ENCODE results near the gene TSSK6.

The TSSK6 gene

DNA sequence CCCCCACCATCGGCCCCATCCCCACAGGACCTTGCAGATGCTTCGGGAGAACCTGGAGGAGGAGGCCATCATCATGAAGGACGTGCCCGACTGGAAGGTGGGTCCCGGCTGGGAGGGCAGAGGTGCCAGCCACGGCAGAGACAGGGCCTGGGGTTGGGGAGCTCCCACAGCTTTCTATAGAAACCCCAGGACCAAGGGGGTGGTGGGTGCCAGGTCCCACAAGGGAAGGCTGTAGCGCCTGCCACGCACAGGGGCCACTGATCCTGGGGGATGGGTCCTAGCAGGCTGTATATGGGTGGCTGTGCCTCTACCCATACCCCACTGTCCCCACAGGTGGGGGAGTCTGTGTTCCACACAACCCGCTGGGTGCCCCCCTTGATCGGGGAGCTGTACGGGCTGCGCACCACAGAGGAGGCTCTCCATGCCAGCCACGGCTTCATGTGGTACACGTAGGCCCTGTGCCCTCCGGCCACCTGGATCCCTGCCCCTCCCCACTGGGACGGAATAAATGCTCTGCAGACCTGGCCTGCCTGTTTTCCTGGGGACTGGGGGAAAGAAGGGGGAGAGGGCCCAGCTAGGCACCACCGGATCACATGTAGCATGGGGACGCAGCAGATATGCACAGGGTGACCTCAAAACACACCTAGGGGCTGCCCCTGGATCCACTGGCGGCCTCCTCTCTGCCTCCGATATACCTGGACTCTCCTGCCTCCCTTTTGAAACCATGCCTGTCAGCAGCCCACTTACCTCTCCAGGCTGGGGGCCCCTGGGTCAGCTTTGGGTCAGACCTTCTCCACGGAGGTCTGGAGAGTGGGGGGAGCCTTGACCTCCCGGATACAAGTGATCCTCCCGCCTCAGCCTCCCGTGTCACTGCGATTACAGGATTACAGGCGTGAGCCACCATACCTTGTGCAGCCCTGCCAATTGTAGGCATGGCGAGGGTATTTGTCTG, 12.6 kb upstream of the TSSK6 start:
- Histone ChIP-seq H3K9ac (no peak overlapping the region), H3K36me3 (ENCODE audit: insufficient read depth) (no peaks in the 10 kb centered on the region), H3K4me3 (IDR thresholded peaks at IDR 0.05; ENCODE audit: insufficient read depth, low read depth, low read length) (no peak overlapping the region), H4K20me1 (ENCODE audit: insufficient read depth) (no peaks in the 10 kb centered on the region), H2AFZ (ENCODE audit: low read depth) (no peak overlapping the region), H3K4me1 (ENCODE audit: low read depth, poor library complexity, severe bottlenecking) (no peaks in the 10 kb centered on the region), H3K79me2 (ENCODE audit: insufficient read depth, low read depth) (peaks cover 6% of the 10 kb centered on the region; the same call in 1 of the 2 replicates), H3K4me2 (no peak overlapping the region), H3K27me3 (ENCODE audit: insufficient read depth, low read depth) (no peaks in the 10 kb centered on the region), H3K27ac (no peak overlapping the region)
- TF ChIP-seq, protein P1, sequence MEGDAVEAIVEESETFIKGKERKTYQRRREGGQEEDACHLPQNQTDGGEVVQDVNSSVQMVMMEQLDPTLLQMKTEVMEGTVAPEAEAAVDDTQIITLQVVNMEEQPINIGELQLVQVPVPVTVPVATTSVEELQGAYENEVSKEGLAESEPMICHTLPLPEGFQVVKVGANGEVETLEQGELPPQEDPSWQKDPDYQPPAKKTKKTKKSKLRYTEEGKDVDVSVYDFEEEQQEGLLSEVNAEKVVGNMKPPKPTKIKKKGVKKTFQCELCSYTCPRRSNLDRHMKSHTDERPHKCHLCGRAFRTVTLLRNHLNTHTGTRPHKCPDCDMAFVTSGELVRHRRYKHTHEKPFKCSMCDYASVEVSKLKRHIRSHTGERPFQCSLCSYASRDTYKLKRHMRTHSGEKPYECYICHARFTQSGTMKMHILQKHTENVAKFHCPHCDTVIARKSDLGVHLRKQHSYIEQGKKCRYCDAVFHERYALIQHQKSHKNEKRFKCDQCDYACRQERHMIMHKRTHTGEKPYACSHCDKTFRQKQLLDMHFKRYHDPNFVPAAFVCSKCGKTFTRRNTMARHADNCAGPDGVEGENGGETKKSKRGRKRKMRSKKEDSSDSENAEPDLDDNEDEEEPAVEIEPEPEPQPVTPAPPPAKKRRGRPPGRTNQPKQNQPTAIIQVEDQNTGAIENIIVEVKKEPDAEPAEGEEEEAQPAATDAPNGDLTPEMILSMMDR (conservative IDR thresholded peaks at IDR 0.05; ENCODE audit: low read depth, low read length): no peak

DNA sequence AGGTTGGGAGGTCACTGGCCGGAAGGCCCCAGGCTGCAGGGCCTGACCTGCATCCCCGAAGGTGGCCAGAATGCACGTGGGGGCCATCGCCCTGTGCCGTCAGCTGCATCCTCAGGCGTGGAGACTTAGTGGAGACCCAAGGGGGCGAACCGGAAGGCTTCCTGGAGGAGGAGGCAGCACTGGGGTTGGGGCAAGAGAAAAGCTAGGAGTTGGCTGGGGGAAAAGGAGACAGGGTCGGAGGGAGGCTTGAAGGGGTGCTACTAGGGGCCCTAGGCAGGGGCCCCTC, 12.0 kb upstream of the TSSK6 start:
- Histone ChIP-seq H3K4me1 (ENCODE audit: low read depth, poor library complexity, severe bottlenecking) (no peaks in the 10 kb centered on the region), H3K27me3 (ENCODE audit: insufficient read depth, low read depth) (no peaks in the 10 kb centered on the region), H3K4me3 (IDR thresholded peaks at IDR 0.05; ENCODE audit: insufficient read depth, low read depth, low read length) (no peak overlapping the region), H3K36me3 (ENCODE audit: insufficient read depth) (no peaks in the 10 kb centered on the region), H3K79me2 (ENCODE audit: insufficient read depth, low read depth) (peaks cover 6% of the 10 kb centered on the region; the same call in 1 of the 2 replicates), H2AFZ (ENCODE audit: low read depth) (no peak overlapping the region), H4K20me1 (ENCODE audit: insufficient read depth) (no peaks in the 10 kb centered on the region), H3K27ac (no peak overlapping the region), H3K4me2 (no peak overlapping the region), H3K9ac (no peak overlapping the region)
- TF ChIP-seq, protein P1 (conservative IDR thresholded peaks at IDR 0.05; ENCODE audit: low read depth, low read length): no peak

- Histone ChIP-seq H3K4me1 (ENCODE audit: low read depth, poor library complexity, severe bottlenecking) (no peaks in the 10 kb centered on the region), H4K20me1 (ENCODE audit: insufficient read depth) (no peaks in the 10 kb centered on the region), H2AFZ (ENCODE audit: low read depth) (no peak overlapping the region), H3K27me3 (ENCODE audit: insufficient read depth, low read depth) (no peaks in the 10 kb centered on the region), H3K27ac (no peak overlapping the region), H3K4me3 (IDR thresholded peaks at IDR 0.05; ENCODE audit: insufficient read depth, low read depth, low read length) (no peak overlapping the region), H3K9ac (no peak overlapping the region), H3K79me2 (ENCODE audit: insufficient read depth, low read depth) (peaks cover 6% of the 10 kb centered on the region; the same call in 1 of the 2 replicates), H3K36me3 (ENCODE audit: insufficient read depth) (no peaks in the 10 kb centered on the region), H3K4me2 (no peak overlapping the region)
- TF ChIP-seq, protein P1 (conservative IDR thresholded peaks at IDR 0.05; ENCODE audit: low read depth, low read length): no peak
These were observed 11.4 kb upstream of the TSSK6 start for GRCh38 chr19:19526581-19527370.

- no peaks in the 10 kb centered on the region for H4K20me1 ChIP-seq (ENCODE audit: insufficient read depth)
- H2AFZ ChIP-seq (ENCODE audit: low read depth): no peak overlapping the region
- no peak overlapping the region for H3K27ac ChIP-seq
- no peak overlapping the region for H3K9ac ChIP-seq
- H3K4me2 ChIP-seq: no peak overlapping the region
- no peak overlapping the region for H3K4me3 ChIP-seq (IDR thresholded peaks at IDR 0.05; ENCODE audit: insufficient read depth, low read depth, low read length)
- H3K36me3 ChIP-seq (ENCODE audit: insufficient read depth): no peaks in the 10 kb centered on the region
- H3K79me2 ChIP-seq (ENCODE audit: insufficient read depth, low read depth): peaks cover 9% of the 10 kb centered on the region; the same call in 1 of the 2 replicates
- H3K27me3 ChIP-seq (ENCODE audit: insufficient read depth, low read depth): no peaks in the 10 kb centered on the region
- H3K4me1 ChIP-seq (ENCODE audit: low read depth, poor library complexity, severe bottlenecking): no peaks in the 10 kb centered on the region
- TF ChIP-seq, protein P1 (conservative IDR thresholded peaks at IDR 0.05; ENCODE audit: low read depth, low read length): no peak
These were observed 10.4 kb upstream of the TSSK6 start for GRCh38 chr19:19525611-19526380.

Measured in KMS-11 (cell line).